Liver (tissue), 10 donors: ENCODE results near the gene CDK13. TPM values are rescaled to one million over a fixed set of nuclear protein-coding genes. Genes with fewer than 3 reads are reported as not detected.

Experiments
- DNase-seq: peaks from one replicate; pipeline ENCODE4 v3.0.0-alpha.2; 2017; ENCODE audit warnings: low spot score
- H3K27ac ChIP-seq, 2 donors: one replicate each; pipeline ENCODE4 v1.7.0; 2013; ENCODE audit warnings: inconsistent platforms in 2 of 2, low read length in 2 of 2, control low read depth in 1 of 2, low read depth in 1 of 2, mild to moderate bottlenecking in 1 of 2
- H3K27me3 ChIP-seq, 4 donors: one replicate each; pipeline versions ENCODE4 v1.6.1 to v1.7.0; 2013; ENCODE audit warnings: low read length in 3 of 4, inconsistent platforms in 1 of 4, mild to moderate bottlenecking in 1 of 4, moderate library complexity in 1 of 4; ENCODE audit not compliant: control insufficient read depth in 4 of 4, insufficient read depth in 4 of 4
- H3K36me3 ChIP-seq, 4 donors: one replicate each; pipeline versions ENCODE4 v1.6.1 to v1.7.0; 2013; ENCODE audit warnings: low read length in 3 of 4, mild to moderate bottlenecking in 3 of 4, low read depth in 1 of 4, moderate library complexity in 1 of 4; ENCODE audit not compliant: control insufficient read depth in 4 of 4, insufficient read depth in 3 of 4
- H3K4me1 ChIP-seq, 4 donors: one replicate each; pipeline versions ENCODE4 v1.6.1 to v1.7.0; 2013; ENCODE audit warnings: low read length in 3 of 4, mild to moderate bottlenecking in 3 of 4, moderate library complexity in 1 of 4; ENCODE audit not compliant: control insufficient read depth in 4 of 4, insufficient read depth in 4 of 4
- H3K4me3 ChIP-seq, 3 donors: one replicate each; pipeline versions ENCODE4 v1.6.1 to v1.7.0; 2013; ENCODE audit warnings: low read length in 3 of 3, control low read depth in 1 of 3, low read depth in 1 of 3, mild to moderate bottlenecking in 1 of 3
- H3K9ac ChIP-seq, 2 donors: one replicate each; pipeline ENCODE4 v1.7.0; 2013; ENCODE audit warnings: low read length in 2 of 2, mild to moderate bottlenecking in 2 of 2, moderate library complexity in 2 of 2, control low read depth in 1 of 2, low read depth in 1 of 2
- H3K9me3 ChIP-seq, 4 donors: one replicate each; pipeline versions ENCODE4 v1.6.1 to v1.7.0; 2013; ENCODE audit warnings: low read length in 3 of 4; ENCODE audit not compliant: control insufficient read depth in 4 of 4
- JUND ChIP-seq, 2 donors: IDR thresholded peaks; 2 replicates each; pipeline ENCODE4 v1.6.1; 2016; ENCODE audit warnings: antibody characterized with exemption in 2 of 2
- YY1 ChIP-seq: IDR thresholded peaks from 2 replicates; pipeline ENCODE4 v1.6.1; 2016; ENCODE audit warnings: antibody characterized with exemption, mild to moderate bottlenecking
- WGBS: extraction: QIAGEN DNeasy Blood & Tissue Kit; methylation state at CpG from one replicate; pipeline ENCODE4 v1.1.7; 2013; 5-methylcytosine and 5-hydroxymethylcytosine counted together
- polyA plus RNA-seq, 2 donors: library from polyadenylated mRNA; stranded (reverse) in 1 of 2; unstranded in 1 of 2; fragments of 200-250 nt in 1 of 2; fragments of >200 nt in 1 of 2; fragmentation: Nextera tagmentation in 1 of 2; extraction: Ambion mirVana in 1 of 2; gene quantifications; one replicate each; pipeline versions ENCODE4 v1.2.1 to v1.2.3, GENCODE V29; 2013 to 2015
- small RNA-seq: library from RNA; depleted of rRNA; stranded (forward); fragments of <200 nt; gene quantifications from one replicate; pipeline ENCODE3, GENCODE V24; 2014
- total RNA-seq, 2 donors: library from RNA; depleted of rRNA; stranded (reverse); fragments of >200 nt; gene quantifications; one replicate each; pipeline ENCODE4 v1.2.3, GENCODE V29; 2014
- donor health status: healthy.
- donor health status: healthy.
- donor health status: healthy.
- donor health status: healthy.
- donor health status: healthy.

Gene CDK13
- total and polyA plus RNA-seq, 4 donors: 8.8 to 51.1 (median 23.2) TPM

GRCh38 chr7:40148671-40149070 lies 198.6 kb downstream of the CDK13 start:
- TF ChIP-seq JUND (IDR thresholded peaks at IDR 0.05) (no peak), YY1 (no peak)

More at GRCh38 chr7:40148671-40149070, 198.6 kb downstream of the CDK13 start:
- Histone ChIP-seq H3K27me3 (no peaks in the 10 kb centered on the region), H3K36me3 (no peaks in the 10 kb centered on the region), H3K4me1 (peaks cover 0 to 2% (median 0%) of the 10 kb centered on the region in 4 donors), H3K9ac (no peak overlapping the region), H3K9me3 (no peaks in the 10 kb centered on the region), H3K4me3 (no peak overlapping the region), H3K27ac (no peak overlapping the region)
- DNase-seq: no peak
- 90% methylated on average over 2 of the region's 2 CpGs for WGBS

Small RNA genes within 50 kb of the gene (small RNA-seq; reads per million reads assigned to genes)
- gene AC006023.1: not detected
- gene AC006023.2: not detected

Other genes starting within 250 kb of the CDK13 start
- gene MPLKIP, start 184.4 kb downstream of the CDK13 start, total RNA-seq: 10 to 100 TPM; 20.5 to 35.4 TPM
- 10 to 100 TPM; 27.9 to 45.0 TPM for gene MPLKIP, start 184.4 kb downstream of the CDK13 start, polyA plus RNA-seq
- gene SUGCT, start 184.7 kb downstream of the CDK13 start, total RNA-seq: 10 to 100 TPM in 1 of 2 donors, 1 to 10 TPM in 1; 6.2 to 11.0 TPM
- gene SUGCT, start 184.7 kb downstream of the CDK13 start, polyA plus RNA-seq: 10 to 100 TPM in 1 of 2 donors, 1 to 10 TPM in 1; 8.8 to 11.9 TPM